GM12865 (cell line): ENCODE results near the gene GSTO1.

Experiments
- DNase-seq: peaks from one replicate; pipeline ENCODE4 v3.0.0; 2010; ENCODE audit warnings: low read depth
- H3K4me3 ChIP-seq: 2 replicates; pipeline ENCODE4 v1.5.1; 2011; ENCODE audit warnings: mild to moderate bottlenecking, low read depth, low read length, control low read depth
- TF ChIP-seq, protein P1 (sequence below): IDR thresholded peaks from 2 replicates; pipeline ENCODE4 v1.5.1; 2011; ENCODE audit warnings: low read length, control low read depth, low read depth, inconsistent platforms; ENCODE audit not compliant: insufficient read depth; ENCODE audit errors: missing control alignments

GSTO1 gene

DNA sequence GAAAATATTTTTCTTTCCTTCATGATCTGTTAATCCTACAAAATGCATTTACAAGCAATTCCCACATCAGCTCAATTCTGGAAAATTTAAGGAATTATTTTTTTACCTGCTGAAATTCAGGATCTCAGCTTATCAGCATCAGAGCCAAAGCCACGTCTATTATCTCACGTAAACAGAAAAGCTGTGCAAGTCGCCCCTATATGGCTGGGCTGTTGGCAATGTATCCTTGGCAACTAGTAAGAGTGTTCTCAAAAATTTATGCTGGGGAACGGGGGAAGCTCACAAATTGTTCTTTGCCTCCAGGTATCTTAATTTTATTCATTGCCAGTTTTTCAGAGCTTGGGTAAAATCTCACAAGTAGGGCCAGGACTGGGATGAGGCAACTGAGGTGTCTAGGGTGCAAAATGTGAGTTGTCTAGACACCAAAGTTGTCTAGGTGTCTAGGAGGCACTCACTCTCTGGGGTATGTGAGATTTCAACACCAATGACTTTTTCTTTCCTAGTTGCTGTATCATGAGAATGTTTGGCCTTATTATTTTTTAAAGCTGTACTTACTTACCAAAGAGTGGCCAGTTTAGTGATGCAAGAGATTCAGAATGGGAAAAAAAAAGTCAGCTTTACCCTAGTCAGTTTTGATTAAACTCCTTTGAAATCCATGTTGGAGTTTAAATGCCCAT is 19.3 kb downstream of the GSTO1 start:
- TF ChIP-seq, protein P1, sequence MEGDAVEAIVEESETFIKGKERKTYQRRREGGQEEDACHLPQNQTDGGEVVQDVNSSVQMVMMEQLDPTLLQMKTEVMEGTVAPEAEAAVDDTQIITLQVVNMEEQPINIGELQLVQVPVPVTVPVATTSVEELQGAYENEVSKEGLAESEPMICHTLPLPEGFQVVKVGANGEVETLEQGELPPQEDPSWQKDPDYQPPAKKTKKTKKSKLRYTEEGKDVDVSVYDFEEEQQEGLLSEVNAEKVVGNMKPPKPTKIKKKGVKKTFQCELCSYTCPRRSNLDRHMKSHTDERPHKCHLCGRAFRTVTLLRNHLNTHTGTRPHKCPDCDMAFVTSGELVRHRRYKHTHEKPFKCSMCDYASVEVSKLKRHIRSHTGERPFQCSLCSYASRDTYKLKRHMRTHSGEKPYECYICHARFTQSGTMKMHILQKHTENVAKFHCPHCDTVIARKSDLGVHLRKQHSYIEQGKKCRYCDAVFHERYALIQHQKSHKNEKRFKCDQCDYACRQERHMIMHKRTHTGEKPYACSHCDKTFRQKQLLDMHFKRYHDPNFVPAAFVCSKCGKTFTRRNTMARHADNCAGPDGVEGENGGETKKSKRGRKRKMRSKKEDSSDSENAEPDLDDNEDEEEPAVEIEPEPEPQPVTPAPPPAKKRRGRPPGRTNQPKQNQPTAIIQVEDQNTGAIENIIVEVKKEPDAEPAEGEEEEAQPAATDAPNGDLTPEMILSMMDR, result no peak
- no peak overlapping the region for H3K4me3 ChIP-seq
- DNase-seq, result no peak

DNA sequence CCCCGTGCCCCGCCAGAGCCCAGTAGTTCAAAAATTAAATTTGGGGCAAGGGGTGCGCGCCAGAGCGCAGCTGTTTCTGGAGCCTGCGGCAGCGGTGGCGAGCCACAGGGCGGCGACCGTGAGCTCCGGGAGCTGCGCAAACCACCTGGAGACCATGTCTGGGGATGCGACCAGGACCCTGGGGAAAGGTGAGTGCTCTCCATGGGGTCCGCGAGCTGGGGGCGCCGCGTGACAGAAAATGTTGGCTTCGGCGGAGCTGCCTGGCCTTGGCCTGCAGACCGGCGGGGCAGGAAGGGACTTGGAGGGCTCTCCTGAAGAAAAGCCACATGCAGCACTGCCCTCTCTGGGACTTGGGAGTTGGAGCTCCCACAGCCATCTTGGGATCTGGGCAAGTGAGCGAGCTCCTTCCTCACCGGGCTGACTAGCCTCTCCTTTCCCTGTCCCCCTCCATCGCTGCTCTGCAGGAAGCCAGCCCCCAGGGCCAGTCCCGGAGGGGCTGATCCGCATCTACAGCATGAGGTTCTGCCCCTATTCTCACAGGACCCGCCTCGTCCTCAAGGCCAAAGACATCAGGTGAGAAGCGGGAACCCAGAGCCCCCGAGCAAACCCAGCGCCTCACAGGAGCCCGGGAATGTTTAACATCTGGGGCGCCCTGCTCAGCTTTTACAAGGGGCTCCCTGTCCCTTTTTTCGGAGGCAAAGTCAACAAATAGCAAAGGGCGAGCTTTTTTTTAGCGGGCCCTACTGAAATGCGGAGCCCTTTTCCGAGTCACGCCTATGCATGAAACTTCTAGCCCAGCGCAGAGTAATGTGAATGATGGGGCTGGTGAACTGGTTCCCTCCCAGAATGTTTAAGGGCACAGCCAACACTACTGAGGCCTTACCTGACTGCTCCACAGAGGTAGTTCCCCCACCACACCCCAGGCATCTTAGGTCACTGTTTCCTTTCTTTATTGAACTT is 20.4 kb downstream of the GSTO1 start:
- DNase-seq, result peak; percentile 42
- TF ChIP-seq, protein P1, result peak; percentile 85
- no peak overlapping the region for H3K4me3 ChIP-seq

DNA sequence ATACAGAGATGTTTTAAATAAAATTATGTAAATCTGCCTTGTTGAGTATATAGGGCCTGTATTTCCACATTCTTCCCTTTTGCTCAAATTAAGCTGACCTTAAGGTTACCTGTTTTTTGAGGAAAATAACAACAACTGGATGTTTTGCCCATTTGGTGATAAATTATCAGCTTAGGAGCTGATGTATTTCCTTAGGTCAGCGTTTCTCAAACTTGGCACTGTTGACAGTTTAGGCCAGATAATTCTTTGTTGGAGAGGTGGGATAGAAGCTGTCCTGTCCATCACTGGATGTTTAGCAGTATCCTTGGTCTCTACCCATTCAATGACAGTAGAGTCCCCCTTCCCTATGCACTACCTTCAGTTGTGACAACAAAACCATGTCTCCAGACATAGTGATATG is 21.5 kb downstream of the GSTO1 start:
- no peak for DNase-seq
- no peak overlapping the region for H3K4me3 ChIP-seq
- TF ChIP-seq, protein P1, result no peak

DNA sequence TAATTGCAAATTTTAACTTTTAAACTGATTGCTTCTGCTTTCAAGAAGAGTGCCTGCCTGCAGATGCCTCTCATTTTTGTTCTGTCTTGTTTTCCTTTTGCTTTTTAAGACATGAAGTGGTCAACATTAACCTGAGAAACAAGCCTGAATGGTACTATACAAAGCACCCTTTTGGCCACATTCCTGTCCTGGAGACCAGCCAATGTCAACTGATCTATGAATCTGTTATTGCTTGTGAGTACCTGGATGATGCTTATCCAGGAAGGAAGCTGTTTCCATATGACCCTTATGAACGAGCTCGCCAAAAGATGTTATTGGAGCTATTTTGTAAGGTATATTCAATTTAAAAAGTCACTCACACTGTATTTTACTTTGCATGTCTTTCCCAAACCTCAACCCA is 23.1 kb downstream of the GSTO1 start:
- no peak for DNase-seq
- no peak overlapping the region for H3K4me3 ChIP-seq
- TF ChIP-seq, protein P1, result no peak

DNA sequence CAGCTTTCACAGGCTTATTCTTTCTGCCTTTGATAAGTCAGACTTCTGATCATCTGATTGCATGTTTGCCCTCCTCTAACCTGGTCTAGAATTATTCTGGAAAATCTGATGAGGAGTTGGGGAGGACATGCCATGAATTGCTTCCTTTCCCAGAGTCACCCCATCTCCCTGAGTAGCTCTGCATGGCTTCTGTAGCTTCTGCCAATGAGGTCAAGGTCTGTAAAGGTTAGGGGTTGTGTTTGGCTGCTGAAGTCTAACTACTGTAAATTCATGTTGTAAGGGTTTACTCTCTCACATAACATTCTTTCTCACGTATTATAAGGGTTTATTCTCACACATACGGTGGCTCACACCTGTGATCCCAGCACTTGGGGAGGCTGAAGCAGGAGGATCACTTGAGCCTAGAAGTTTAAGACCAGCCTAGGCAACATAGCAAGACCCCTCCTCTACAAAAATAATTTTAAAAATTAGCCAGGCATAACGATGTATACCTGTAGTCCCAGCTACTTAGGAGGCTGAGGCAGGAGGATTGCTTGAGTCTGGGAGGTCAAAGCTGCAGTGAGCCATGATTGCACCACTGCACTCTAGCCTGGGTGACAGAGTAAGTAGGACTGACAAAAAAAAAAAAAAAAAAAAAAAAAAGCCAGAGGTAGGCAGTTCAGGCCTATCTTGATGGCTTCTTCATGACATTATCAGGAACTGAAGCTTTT is 25.0 kb downstream of the GSTO1 start:
- no peak overlapping the region for H3K4me3 ChIP-seq
- no peak for DNase-seq
- TF ChIP-seq, protein P1, result no peak

DNA sequence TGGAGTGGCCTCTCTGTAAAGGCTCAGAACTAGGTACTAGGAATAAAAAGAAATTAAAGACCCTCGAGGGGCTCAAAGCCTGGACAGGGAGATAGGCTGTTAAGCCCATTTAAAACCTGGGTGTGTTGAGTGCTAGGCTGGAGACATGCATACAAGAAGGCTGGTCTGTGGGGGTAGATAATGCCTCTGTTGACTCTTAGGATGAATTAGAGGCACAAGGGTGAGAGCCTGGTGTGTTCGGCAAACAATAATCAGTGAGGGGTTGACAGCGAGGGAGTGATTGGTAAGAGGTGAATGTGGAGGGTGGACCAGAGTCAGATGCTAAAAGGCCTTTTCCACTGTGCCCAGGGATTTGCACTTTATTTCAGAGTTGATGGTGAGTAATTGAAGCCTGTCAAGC is 27.0 kb downstream of the GSTO1 start:
- TF ChIP-seq, protein P1, result no peak
- H3K4me3 ChIP-seq, result no peak overlapping the region
- no peak for DNase-seq
